GM04503 (cell line): ENCODE data around the gene ADGRL3.
"Not testable (repeated sequence)": the region's sequence is repeated elsewhere in the genome, so short reads cannot be mapped to it uniquely, and the experiment has no call there.

Source experiments
- DNase-seq: peaks from one replicate; pipeline ENCODE4 v3.0.0-alpha.2; 2012; ENCODE audit warnings: low read depth

ADGRL3 gene

GRCh38 chr4:61756937-61757336 lies 556.8 kb downstream of the ADGRL3 start:
- not testable (repeated sequence) for DNase-seq

- DNase-seq: not testable (repeated sequence)
Observed at GRCh38 chr4:61757983-61758382, 557.9 kb downstream of the ADGRL3 start.

GRCh38 chr4:61758596-61758995 lies 558.5 kb downstream of the ADGRL3 start:
- DNase-seq: not testable (repeated sequence)

- DNase-seq: not testable (repeated sequence)
Observed at GRCh38 chr4:61759245-61759644, 559.1 kb downstream of the ADGRL3 start.

- DNase-seq: not testable (repeated sequence)
Observed at GRCh38 chr4:61759885-61760284, 559.8 kb downstream of the ADGRL3 start.

- DNase-seq: no peak
Observed at GRCh38 chr4:61760820-61761219, 560.7 kb downstream of the ADGRL3 start.

- no peak for DNase-seq
Observed at GRCh38 chr4:61762722-61763627, 562.8 kb downstream of the ADGRL3 start.

- DNase-seq: no peak
Observed at GRCh38 chr4:61763682-61764081, 563.6 kb downstream of the ADGRL3 start.

- DNase-seq: not testable (repeated sequence)
Observed at GRCh38 chr4:61764090-61764489, 564.0 kb downstream of the ADGRL3 start.

GRCh38 chr4:61769444-61770167 lies 569.5 kb downstream of the ADGRL3 start:
- DNase-seq: not testable (repeated sequence)

- no peak for DNase-seq
Observed at GRCh38 chr4:61770456-61770855, 570.3 kb downstream of the ADGRL3 start.

GRCh38 chr4:61771056-61771455 lies 570.9 kb downstream of the ADGRL3 start:
- DNase-seq: no peak

- DNase-seq: no peak
Observed at GRCh38 chr4:61772126-61772525, 572.0 kb downstream of the ADGRL3 start.

- DNase-seq: no peak
Observed at GRCh38 chr4:61773655-61774245, 573.6 kb downstream of the ADGRL3 start.

- DNase-seq: no peak
Observed at GRCh38 chr4:61782133-61782532, 582.0 kb downstream of the ADGRL3 start.

GRCh38 chr4:61783050-61783449 lies 582.9 kb downstream of the ADGRL3 start:
- no peak for DNase-seq

- no peak for DNase-seq
Observed at GRCh38 chr4:61785761-61786160, 585.6 kb downstream of the ADGRL3 start.

- no peak for DNase-seq
Observed at GRCh38 chr4:61786211-61786610, 586.1 kb downstream of the ADGRL3 start.

- DNase-seq: no peak
Observed at GRCh38 chr4:61795998-61796397, 595.9 kb downstream of the ADGRL3 start.

- no peak for DNase-seq
Observed at GRCh38 chr4:61799794-61800193, 599.7 kb downstream of the ADGRL3 start.

- no peak for DNase-seq
Observed at GRCh38 chr4:61805227-61805626, 605.1 kb downstream of the ADGRL3 start.

- no peak for DNase-seq
Observed at GRCh38 chr4:61805979-61806378, 605.9 kb downstream of the ADGRL3 start.

GRCh38 chr4:61812171-61812570 lies 612.0 kb downstream of the ADGRL3 start:
- DNase-seq: no peak
